PC-9 (cell line): ENCODE data around the gene ATP10D. TPM values are rescaled to one million over a fixed set of nuclear protein-coding genes. Genes with fewer than 3 reads are reported as not detected.

ENCODE experiments used
- Bru-seq: library from RNA; stranded (reverse); fragments of 400-500 nt; gene quantifications from one replicate; lab custom pipeline; 2021; lab: Mats Ljungman, UMichigan
- BruChase-seq, 2 experiments: library from RNA; stranded (reverse); fragments of 400-500 nt; gene quantifications; one replicate each; lab custom pipeline; 2021; lab: Mats Ljungman, UMichigan
- BruUV-seq: library from RNA; stranded (reverse); fragments of 400-500 nt; replicated peaks from 2 replicates; lab custom pipeline; 2021; lab: Mats Ljungman, UMichigan
- CTCF ChIA-PET: fragments of 300-600 bp; sonication (Branson Sonifier 250); formaldehyde crosslinking; loops from one replicate; lab custom pipeline; 2022; ENCODE audit warnings: antibody characterized with exemption; lab: Charles Lee
- POLR2A ChIA-PET: fragments of 300-600 bp; sonication (Branson Sonifier 250); formaldehyde crosslinking; loops from one replicate; lab custom pipeline; 2022; ENCODE audit warnings: antibody characterized with exemption; ENCODE audit not compliant: unreplicated experiment; lab: Charles Lee
- DNase-seq, 2 experiments: peaks; one replicate each; pipeline versions ENCODE4 v3.0.0 to v3.0.0-alpha.2; 2015 to 2022; ENCODE audit warnings: mixed read lengths in 1 of 2
- H2AFZ ChIP-seq: fragments of 200-600 bp; sonication (generic); 2 replicates; pipeline ENCODE4 v1.8.1; 2017; ENCODE audit warnings: antibody characterized with exemption
- H3F3A ChIP-seq: fragments of 200-600 bp; sonication (generic); 2 replicates; pipeline ENCODE4 v1.8.1; 2017; ENCODE audit warnings: antibody characterized with exemption, mild to moderate bottlenecking, low read depth; ENCODE audit not compliant: insufficient read depth
- H3K27ac ChIP-seq: fragments of 200-600 bp; sonication (generic); 2 replicates; pipeline ENCODE4 v1.6.1; 2016; ENCODE audit warnings: mixed run types
- H3K27me3 ChIP-seq: fragments of 200-600 bp; sonication (generic); 2 replicates; pipeline ENCODE4 v1.6.1; 2016; ENCODE audit warnings: low read depth, mixed run types; ENCODE audit not compliant: insufficient read depth
- H3K36me3 ChIP-seq: fragments of 200-600 bp; sonication (generic); 2 replicates; pipeline ENCODE4 v1.6.1; 2016; ENCODE audit warnings: low read depth, mixed run types
- H3K4me1 ChIP-seq: fragments of 200-600 bp; sonication (generic); replicated peaks from 2 replicates; pipeline ENCODE4 v1.6.1; 2016; ENCODE audit warnings: mixed run types; ENCODE audit not compliant: insufficient read depth
- H3K4me2 ChIP-seq: fragments of 200-600 bp; sonication (generic); 2 replicates; pipeline ENCODE4 v1.6.1; 2017; ENCODE audit warnings: mixed run types
- H3K4me3 ChIP-seq: fragments of 200-600 bp; sonication (generic); 2 replicates; pipeline ENCODE4 v1.6.1; 2016; ENCODE audit warnings: mixed run types
- H3K79me2 ChIP-seq: fragments of 200-600 bp; sonication (generic); 2 replicates; pipeline ENCODE4 v1.6.1; 2017; ENCODE audit warnings: low read depth, mixed run types
- H3K9me2 ChIP-seq: fragments of 200-600 bp; sonication (generic); 2 replicates; pipeline ENCODE4 v1.8.1; 2017; ENCODE audit warnings: mild to moderate bottlenecking; ENCODE audit not compliant: insufficient read depth
- H3K9me3 ChIP-seq: fragments of 200-600 bp; sonication (generic); 2 replicates; pipeline ENCODE4 v1.8.1; 2016; ENCODE audit warnings: low read depth; ENCODE audit not compliant: insufficient read depth
- H4K20me1 ChIP-seq: fragments of 200-600 bp; sonication (generic); 2 replicates; pipeline ENCODE4 v1.8.1; 2017; ENCODE audit not compliant: insufficient read depth
- CTCF ChIP-seq: fragments of 200-600 bp; sonication (generic); conservative IDR thresholded peaks from 2 replicates; pipeline ENCODE4 v1.6.1; 2017; ENCODE audit warnings: mixed run types, antibody characterized with exemption, mild to moderate bottlenecking, moderate library complexity
- EZH2 ChIP-seq: fragments of 200-600 bp; sonication (generic); IDR thresholded peaks from 2 replicates; pipeline ENCODE4 v1.8.0; 2017; ENCODE audit warnings: antibody characterized with exemption, low read depth
- intact Hi-C: fragments of 100-400 bp; cut with micrococcal nuclease; formaldehyde crosslinking; loops from one replicate; pipeline ENCODE4 v1.10.0; 2022; ENCODE audit not compliant: unreplicated experiment
- long read RNA-seq: library from polyadenylated mRNA; stranded (forward); transcript quantifications from one replicate; pipeline ENCODE4 v2.0.0, GENCODE V29; 2022
- total RNA-seq: library from RNA; stranded (reverse); gene quantifications from 2 replicates; pipeline ENCODE4 v1.2.3, GENCODE V29; 2021

Gene ATP10D
- 29.3 and 35.2 TPM in 2 replicates for total RNA-seq
- percentile 71 among the genes with signal in this experiment for Bru-seq, nascent RNA
- percentile 70 among the genes with signal in this experiment for BruChase-seq, experiment 1, labeled RNA remaining after a 2-hour chase
- BruChase-seq, experiment 2, labeled RNA remaining after a 6-hour chase = percentile 74 among the genes with signal in this experiment
- long read RNA-seq, full-length matches to known transcripts = 8 of 24 reads
- long read RNA-seq, partial matches to known transcripts = 10 of 24 reads
- long read RNA-seq, other reads (novel, unspliced or antisense) = 6 of 24 reads

- peak; percentile 83 to 90 for DNase-seq
- peaks cover 9% of the 10 kb centered on the region; the same call in 1 of the 2 replicates for H3F3A ChIP-seq
- no peaks in the 10 kb centered on the region for H4K20me1 ChIP-seq
- no peaks in the 10 kb centered on the region for H3K9me3 ChIP-seq
- no peaks in the 10 kb centered on the region for H3K27me3 ChIP-seq
- H2AFZ ChIP-seq = peak within 1 kb of the TSS; percentile 91
- H3K27ac ChIP-seq = peak within 1 kb of the TSS; percentile 67
- intact Hi-C loops = loop anchor here (1.0 to 2.0 kb wide), 3 partner anchors 22 to 72 kb away; partner anchors contain the start of gene COMMD8
- H3K4me2 ChIP-seq = peak within 1 kb of the TSS; percentile 77
- H3K79me2 ChIP-seq = peaks cover 10% of the 10 kb centered on the region; the same call in 1 of the 2 replicates
- peaks cover 19% of the 10 kb centered on the region for H3K4me1 ChIP-seq
- POLR2A ChIA-PET = interaction anchor here (0.6 to 0.8 kb wide), 3 partner anchors 22 to 214 kb away, joined by 5 to 7 read pairs (median 5); partner anchors contain the start of gene COMMD8
- H3K36me3 ChIP-seq = no peaks in the 10 kb centered on the region
- BruUV-seq = TSS peak; percentile 81
- TF ChIP-seq EZH2 = no peak
- no peak for TF ChIP-seq CTCF
- CTCF ChIA-PET = interaction anchor here (0.9 to 1.4 kb wide), 2 partner anchors 71 to 79 kb away, joined by 4 read pairs; no protein-coding TSS in a partner anchor
- H3K9me2 ChIP-seq = no peaks in the 10 kb centered on the region
- H3K4me3 ChIP-seq = peak within 1 kb of the TSS; percentile 78
Observed at GRCh38 chr4:47485047-47485692, at the start of gene ATP10D. ATP10D (plus strand) TSS chr4:47485275; CDS start chr4:47512541, 27,266 bp downstream.

- Histone ChIP-seq H3K79me2 (no peaks in the 10 kb centered on the region), H3K27me3 (no peaks in the 10 kb centered on the region), H3K4me3 (no peak overlapping the region), H3K4me2 (no peak overlapping the region), H2AFZ (no peak overlapping the region), H4K20me1 (no peaks in the 10 kb centered on the region), H3K9me3 (no peaks in the 10 kb centered on the region), H3F3A (no peaks in the 10 kb centered on the region), H3K27ac (no peak overlapping the region), H3K9me2 (peaks cover 6% of the 10 kb centered on the region; the same call in 1 of the 2 replicates), H3K36me3 (no peaks in the 10 kb centered on the region), H3K4me1 (no peaks in the 10 kb centered on the region)
- intact Hi-C loops = no loop called here
- no peak for TF ChIP-seq CTCF
- TF ChIP-seq EZH2 = no peak
- ChIA-PET POLR2A (no interaction called here), CTCF (no interaction called here)
- no peak for DNase-seq
- no TSS peak for BruUV-seq
Observed at GRCh38 chr4:47442980-47443379, 42.1 kb upstream of the ATP10D start.

GRCh38 chr4:47444031-47444430 lies 41.0 kb upstream of the ATP10D start:
- Histone ChIP-seq H3K4me1 (no peaks in the 10 kb centered on the region), H2AFZ (no peak overlapping the region), H3K36me3 (no peaks in the 10 kb centered on the region), H3K27ac (no peak overlapping the region), H4K20me1 (no peaks in the 10 kb centered on the region), H3K79me2 (no peaks in the 10 kb centered on the region), H3K9me3 (no peaks in the 10 kb centered on the region), H3K27me3 (no peaks in the 10 kb centered on the region), H3K4me2 (no peak overlapping the region), H3F3A (no peaks in the 10 kb centered on the region), H3K4me3 (no peak overlapping the region), H3K9me2 (peaks cover 6% of the 10 kb centered on the region; the same call in 1 of the 2 replicates)
- TF ChIP-seq EZH2 (no peak), CTCF (no peak)
- intact Hi-C loops = no loop called here
- BruUV-seq = no TSS peak
- POLR2A ChIA-PET = no interaction called here
- CTCF ChIA-PET = no interaction called here
- DNase-seq = no peak
